Fibroblast of mammary gland (primary cell): Measurements from ENCODE around the gene TBX15.
A peak's percentile ranks its signal among the peaks of the same experiment; 100 is the strongest.

Experiments
- DNase-seq: peaks from one replicate; pipeline ENCODE4 v3.0.0-alpha.2; 2010; ENCODE audit warnings: low read depth
- H3K4me3 ChIP-seq: 2 replicates; pipeline ENCODE4 v1.5.1; 2011; ENCODE audit warnings: low read depth, mild to moderate bottlenecking, low read length, moderate library complexity; ENCODE audit not compliant: control insufficient read depth
- CTCF ChIP-seq: conservative IDR thresholded peaks from 2 replicates; pipeline ENCODE4 v1.5.1; 2011; ENCODE audit warnings: low read depth, low read length, inconsistent platforms; ENCODE audit not compliant: control insufficient read depth, insufficient read depth

Gene TBX15

GRCh38 chr1:118842452-118843201 lies 145.5 kb downstream of the TBX15 start:
- peak; percentile 21 for DNase-seq
- no peak for TF ChIP-seq CTCF
- no peak overlapping the region for H3K4me3 ChIP-seq

- H3K4me3 ChIP-seq, result no peak overlapping the region
- DNase-seq, result no peak
- TF ChIP-seq CTCF, result no peak
Observed at GRCh38 chr1:118841521-118841920, 146.6 kb downstream of the TBX15 start.
